Aorta (tissue), 5 donors: ENCODE results near the gene PLA2G2C. TPM values are rescaled to one million over a fixed set of nuclear protein-coding genes. Genes with fewer than 3 reads are reported as not detected.
"Not testable (repeated sequence)": the region's sequence is repeated elsewhere in the genome, so short reads cannot be mapped to it uniquely, and the experiment has no call there.

ENCODE experiments used
- ATAC-seq: fragments of 200-7000 bp; cut with Tn5 transposase; one replicate; pipeline ENCODE4 v1.9.1; 2022; ENCODE audit warnings: moderate library complexity; ENCODE audit not compliant: low FRiP score
- DNase-seq, 2 donors: peaks; one replicate each; pipeline ENCODE4 v3.0.0-alpha.2; 2020
- H3K27ac ChIP-seq, 2 donors: one replicate each; pipeline ENCODE4 v1.5.1; 2013; ENCODE audit warnings: low read length in 2 of 2, mild to moderate bottlenecking in 2 of 2, moderate library complexity in 2 of 2, control low read depth in 1 of 2, inconsistent platforms in 1 of 2, low read depth in 1 of 2
- H3K27me3 ChIP-seq, 2 donors: one replicate each; pipeline ENCODE4 v1.6.1; 2013; ENCODE audit warnings: control low read depth in 1 of 2, low read length in 1 of 2, mild to moderate bottlenecking in 1 of 2, moderate library complexity in 1 of 2; ENCODE audit not compliant: insufficient read depth in 2 of 2, control insufficient read depth in 1 of 2
- H3K36me3 ChIP-seq, 2 donors: one replicate each; pipeline ENCODE4 v1.6.1; 2013; ENCODE audit warnings: control low read depth in 1 of 2, low read length in 1 of 2, mild to moderate bottlenecking in 1 of 2; ENCODE audit not compliant: insufficient read depth in 2 of 2, control insufficient read depth in 1 of 2
- H3K4me1 ChIP-seq, 2 donors: one replicate each; pipeline ENCODE4 v1.6.1; 2013; ENCODE audit warnings: low read length in 2 of 2, control low read depth in 1 of 2, mild to moderate bottlenecking in 1 of 2, moderate library complexity in 1 of 2; ENCODE audit not compliant: insufficient read depth in 2 of 2, control insufficient read depth in 1 of 2
- H3K4me3 ChIP-seq, 2 donors: one replicate each; pipeline ENCODE4 v1.5.1; 2013; ENCODE audit warnings: low read length in 2 of 2, control low read depth in 1 of 2, mild to moderate bottlenecking in 1 of 2
- H3K9me3 ChIP-seq: one replicate; pipeline ENCODE4 v1.6.1; 2013; ENCODE audit warnings: mild to moderate bottlenecking, low read length; ENCODE audit not compliant: control insufficient read depth
- WGBS, 2 donors: extraction: QIAGEN DNeasy Blood & Tissue Kit; methylation state at CpG; one replicate each; pipeline ENCODE4 v1.1.7; 2013; 5-methylcytosine and 5-hydroxymethylcytosine counted together
- intact Hi-C, 2 donors: fragments of 100-400 bp; cut with DNase I; formaldehyde crosslinking; loops; one replicate each; pipeline versions ENCODE4 v1.14.2 to v1.15.0; 2022
- long read RNA-seq, 2 donors: library from polyadenylated mRNA; unstranded; transcript quantifications; one replicate each; pipeline ENCODE4 v2.0.0, GENCODE V29; 2020 to 2021
- polyA plus RNA-seq, 2 donors: library from polyadenylated mRNA; stranded (reverse); fragments of 200-250 nt; gene quantifications; one replicate each; pipeline ENCODE4 v1.2.3, GENCODE V29; 2013
- total RNA-seq, 2 donors: library from RNA; stranded (reverse); fragmentation: NEBNext Ultra II Directional; extraction: Animal tissue kit (Norgen Biotek cat#: 25700); gene quantifications; one replicate each; pipeline ENCODE4 v1.2.1, GENCODE V29; 2021
- donor health status: healthy with polysubstance abuse.
- donor health status: Bipolar disorder and iron deficiency.
- donor health status: DM: no; HTN: no; CAD: no.
- donor health status: DM: no; HTN: no; CAD: no.
- donor health status: DM: yes; HTN: yes; CAD: no.

Gene PLA2G2C
- total RNA-seq, result under 1 TPM in 1 of 2 donors, not detected in 1; 0.81 TPM
- polyA plus RNA-seq, result not detected
- long read RNA-seq, donor 1, result 0 reads
- long read RNA-seq, donor 2, result 0 reads

GRCh38 chr1:20185834-20186782 lies at the start of gene PLA2G2C, which contains the start of gene UBXN10:
PLA2G2C (minus strand) TSS chr1:20186518; CDS start chr1:20177363, 9,155 bp downstream.
UBXN10 (plus strand) TSS chr1:20186096; CDS start chr1:20190562, 4,466 bp downstream.
- WGBS, 2 donors, result 2 to 3% methylated on average over 51 to 52 of the region's 52 CpGs
- peak; percentile 61 to 84 for DNase-seq
- Histone ChIP-seq H3K27me3 (no peaks in the 10 kb centered on the region), H3K4me3 (no peak within 1 kb of the TSS), H3K36me3 (no peaks in the 10 kb centered on the region), H3K4me1 (no peaks in the 10 kb centered on the region), H3K9me3 (no peaks in the 10 kb centered on the region), H3K27ac (no peak within 1 kb of the TSS)
- intact Hi-C loops, result no loop called here
- peak; percentile 70 for ATAC-seq

GRCh38 chr1:20234788-20235535 lies 48.6 kb upstream of the PLA2G2C start:
- intact Hi-C loops, result no loop called here
- peaks cover 0 to 5% of the 10 kb centered on the region in 2 donors for H3K27me3 ChIP-seq
- no peak for DNase-seq
- no peaks in the 10 kb centered on the region for H3K36me3 ChIP-seq
- ATAC-seq, result no peak
- H3K9me3 ChIP-seq, result no peaks in the 10 kb centered on the region
- 38 to 44% methylated on average over 6 of the region's 6 CpGs for WGBS, 2 donors
- H3K27ac ChIP-seq, result no peak overlapping the region
- no peaks in the 10 kb centered on the region for H3K4me1 ChIP-seq
- no peak overlapping the region for H3K4me3 ChIP-seq

- H3K27me3 ChIP-seq, result peaks cover 0 to 5% of the 10 kb centered on the region in 2 donors
These were observed 47.5 kb upstream of the PLA2G2C start for GRCh38 chr1:20233866-20234265.

GRCh38 chr1:20233394-20233793 lies 47.1 kb upstream of the PLA2G2C start:
- no peak overlapping the region for H3K4me3 ChIP-seq
- WGBS, 2 donors, result 41 to 45% methylated on average over 3 of the region's 3 CpGs
- ATAC-seq, result no peak
- no peaks in the 10 kb centered on the region for H3K36me3 ChIP-seq
- no peaks in the 10 kb centered on the region for H3K9me3 ChIP-seq
- intact Hi-C loops, result no loop called here
- H3K27me3 ChIP-seq, result peaks cover 0 to 5% of the 10 kb centered on the region in 2 donors
- no peak overlapping the region for H3K27ac ChIP-seq
- H3K4me1 ChIP-seq, result no peaks in the 10 kb centered on the region
- DNase-seq, result no peak

More at GRCh38 chr1:20233866-20234265, 47.5 kb upstream of the PLA2G2C start:
- 5 to 7% methylated on average over 6 of the region's 6 CpGs for whole genome bisulfite sequencing, 2 donors
- Histone ChIP-seq H3K4me1 (no peaks in the 10 kb centered on the region), H3K36me3 (no peaks in the 10 kb centered on the region), H3K4me3 (no peak overlapping the region), H3K27ac (no peak overlapping the region), H3K9me3 (no peaks in the 10 kb centered on the region)
- intact Hi-C loops, result no loop called here
- no peak for DNase-seq
- ATAC-seq, result no peak

GRCh38 chr1:20232564-20232963 lies 46.2 kb upstream of the PLA2G2C start:
- H3K9me3 ChIP-seq, H3K4me3 ChIP-seq, H3K27ac ChIP-seq, DNase-seq, H3K4me1 ChIP-seq, H3K27me3 ChIP-seq, ATAC-seq, H3K36me3 ChIP-seq, intact Hi-C loops: not testable (repeated sequence)
- WGBS, 2 donors, result 5 to 10% methylated on average over 7 of the region's 7 CpGs

- ATAC-seq (no peak), DNase-seq (no peak)
- no peaks in the 10 kb centered on the region for H3K4me1 ChIP-seq
- H3K36me3 ChIP-seq, result no peaks in the 10 kb centered on the region
- peaks cover 0 to 3% of the 10 kb centered on the region in 2 donors for H3K27me3 ChIP-seq
- WGBS, 2 donors, result 33 to 34% methylated on average over 2 of the region's 2 CpGs
- H3K9me3 ChIP-seq, result no peaks in the 10 kb centered on the region
- intact Hi-C loops, result no loop called here
- no peak overlapping the region for H3K4me3 ChIP-seq
- H3K27ac ChIP-seq, result no peak overlapping the region
These were observed 42.9 kb upstream of the PLA2G2C start for GRCh38 chr1:20229171-20229570.

- no peak for ATAC-seq
- whole genome bisulfite sequencing, 2 donors, result 64 to 76% methylated on average over 11 of the region's 11 CpGs
- H3K27ac ChIP-seq, result no peak overlapping the region
- H3K4me3 ChIP-seq, result no peak overlapping the region
- intact Hi-C loops, result no loop called here
- no peaks in the 10 kb centered on the region for H3K9me3 ChIP-seq
- no peaks in the 10 kb centered on the region for H3K4me1 ChIP-seq
- no peaks in the 10 kb centered on the region for H3K27me3 ChIP-seq
- H3K36me3 ChIP-seq, result no peaks in the 10 kb centered on the region
- no peak for DNase-seq
These were observed 42.1 kb upstream of the PLA2G2C start for GRCh38 chr1:20228314-20228825.

- H3K27me3 ChIP-seq, result no peaks in the 10 kb centered on the region
- WGBS, 2 donors, result 37 to 44% methylated on average over 4 of the region's 4 CpGs
These were observed 41.4 kb upstream of the PLA2G2C start for GRCh38 chr1:20227704-20228103.

More at GRCh38 chr1:20227704-20228103, 41.4 kb upstream of the PLA2G2C start:
- no peaks in the 10 kb centered on the region for H3K9me3 ChIP-seq
- ATAC-seq (no peak), DNase-seq (no peak)
- no peak overlapping the region for H3K4me3 ChIP-seq
- intact Hi-C loops, result no loop called here
- no peak overlapping the region for H3K27ac ChIP-seq
- H3K36me3 ChIP-seq, result no peaks in the 10 kb centered on the region
- H3K4me1 ChIP-seq, result no peaks in the 10 kb centered on the region
